ENCODE results near the gene SULT1C4. TPM values are rescaled to one million over a fixed set of nuclear protein-coding genes. Genes with fewer than 3 reads are reported as not detected.

The SULT1C4 gene
- 0.13 and 0.19 TPM in 2 replicates for total RNA-seq

DNA sequence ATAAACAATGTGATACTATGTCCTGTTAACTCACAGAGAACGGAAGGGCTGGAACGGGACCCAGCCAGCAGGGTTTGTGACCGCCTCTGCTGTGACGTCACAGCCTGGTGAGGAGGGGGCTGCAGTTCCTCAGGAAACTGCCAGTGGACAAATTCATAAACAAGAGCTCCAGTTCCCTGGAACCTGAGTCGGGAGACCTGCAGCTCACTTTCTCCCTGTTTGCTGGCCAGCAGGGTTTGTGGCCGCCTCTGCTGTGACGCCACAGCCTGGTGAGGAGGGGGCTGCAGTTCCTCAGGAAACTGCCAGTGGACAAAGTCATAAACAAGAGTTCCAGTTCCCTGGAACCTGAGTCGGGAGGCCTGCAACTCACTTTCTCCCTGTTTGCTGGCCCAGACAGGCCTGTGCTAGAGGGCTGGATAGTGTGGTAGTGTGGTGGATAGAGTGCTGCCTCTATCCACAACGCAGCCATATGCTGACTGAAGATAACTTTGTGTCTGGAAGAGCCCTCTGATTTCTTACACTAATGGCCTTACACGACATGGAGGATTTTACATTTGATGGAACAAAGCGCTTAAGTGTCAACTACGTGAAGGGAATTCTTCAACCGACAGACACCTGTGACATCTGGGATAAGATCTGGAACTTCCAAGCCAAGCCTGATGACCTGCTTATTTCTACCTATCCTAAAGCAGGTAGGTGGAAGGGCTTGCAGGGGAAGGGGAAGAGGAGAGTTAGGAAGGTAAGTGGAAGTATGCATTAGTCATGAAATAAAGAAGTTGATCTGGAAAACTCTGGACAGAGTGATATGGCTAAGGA lies at the start of gene SULT1C4:
Gene SULT1C4 (plus strand): TSS at position 140 of the 816 bp plus-strand sequence. CDS start 384 bp downstream, at position 524.

Other genes with a start within 250 kb of the SULT1C4 start
- gene SULT1C3, start 138.0 kb upstream of the SULT1C4 start, total RNA-seq = not detected in 2 replicates
- gene SULT1C2, start 89.1 kb upstream of the SULT1C4 start, total RNA-seq = not detected in 2 replicates
- 15.2 and 21.4 TPM in 2 replicates for gene GCC2, start 71.3 kb downstream of the SULT1C4 start, total RNA-seq
- gene LIMS1, start 156.5 kb downstream of the SULT1C4 start, total RNA-seq = 67.8 and 73.7 TPM in 2 replicates